ENCODE data around the gene PUM2.

DNA sequence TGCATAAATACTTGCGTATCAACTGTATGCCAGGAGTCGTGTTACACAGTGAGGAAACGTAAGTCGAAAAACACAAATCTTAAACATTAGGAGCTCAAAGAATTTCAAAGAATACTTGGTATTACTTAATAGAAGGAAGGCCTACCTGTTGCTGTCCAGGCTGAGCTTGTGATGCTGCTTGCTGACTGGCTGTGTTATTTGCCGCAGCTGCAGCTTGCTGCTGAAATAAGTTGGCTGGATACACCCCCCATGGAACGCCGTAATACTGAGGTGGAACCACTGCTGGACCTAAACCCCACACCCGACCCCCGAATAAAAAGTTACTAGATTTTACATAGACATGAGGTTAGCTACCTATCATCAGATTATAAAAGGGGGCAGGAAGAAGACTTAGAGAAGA lies 56.4 kb downstream of the PUM2 start:
- TF ChIP-seq POLR2A (IDR thresholded peaks at IDR 0.05; ENCODE audit: control extremely low read depth in 1 of 2, low read depth in 2 of 2, low read length in 2 of 2) (no peak), RNF2 (IDR thresholded peaks at IDR 0.05; ENCODE audit: borderline replicate concordance, low read depth, low read length, missing control alignments, poor library complexity, severe bottlenecking) (no peak), EP300 (IDR thresholded peaks at IDR 0.05; ENCODE audit: borderline replicate concordance in 1 of 2, low read depth in 2 of 2, low read length in 2 of 2) (no peak), POLR2AphosphoS5 (IDR thresholded peaks at IDR 0.05; ENCODE audit: low read depth, low read length) (no peak), EZH2 (IDR thresholded peaks at IDR 0.05; ENCODE audit: low read depth, low read length, severe bottlenecking) (no peak), TEAD4 (IDR thresholded peaks at IDR 0.05; ENCODE audit: low read depth, low read length) (no peak)
- TF ChIP-seq, protein P1, sequence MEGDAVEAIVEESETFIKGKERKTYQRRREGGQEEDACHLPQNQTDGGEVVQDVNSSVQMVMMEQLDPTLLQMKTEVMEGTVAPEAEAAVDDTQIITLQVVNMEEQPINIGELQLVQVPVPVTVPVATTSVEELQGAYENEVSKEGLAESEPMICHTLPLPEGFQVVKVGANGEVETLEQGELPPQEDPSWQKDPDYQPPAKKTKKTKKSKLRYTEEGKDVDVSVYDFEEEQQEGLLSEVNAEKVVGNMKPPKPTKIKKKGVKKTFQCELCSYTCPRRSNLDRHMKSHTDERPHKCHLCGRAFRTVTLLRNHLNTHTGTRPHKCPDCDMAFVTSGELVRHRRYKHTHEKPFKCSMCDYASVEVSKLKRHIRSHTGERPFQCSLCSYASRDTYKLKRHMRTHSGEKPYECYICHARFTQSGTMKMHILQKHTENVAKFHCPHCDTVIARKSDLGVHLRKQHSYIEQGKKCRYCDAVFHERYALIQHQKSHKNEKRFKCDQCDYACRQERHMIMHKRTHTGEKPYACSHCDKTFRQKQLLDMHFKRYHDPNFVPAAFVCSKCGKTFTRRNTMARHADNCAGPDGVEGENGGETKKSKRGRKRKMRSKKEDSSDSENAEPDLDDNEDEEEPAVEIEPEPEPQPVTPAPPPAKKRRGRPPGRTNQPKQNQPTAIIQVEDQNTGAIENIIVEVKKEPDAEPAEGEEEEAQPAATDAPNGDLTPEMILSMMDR (IDR thresholded peaks at IDR 0.05; ENCODE audit: control extremely low read depth in 1 of 3, insufficient read depth in 1 of 3, low read depth in 1 of 3, low read length in 3 of 3), result no peak

Data from H1 (cell line).